GM13976 (cell line): ENCODE results near the gene CACNA1E.

ENCODE experiments used
- DNase-seq: peaks from one replicate; pipeline ENCODE4 v3.0.0; 2012; ENCODE audit warnings: low spot score
- CTCF ChIP-seq: IDR thresholded peaks from 2 replicates; pipeline ENCODE4 v1.5.1; 2012; ENCODE audit warnings: borderline replicate concordance, mild to moderate bottlenecking; ENCODE audit not compliant: insufficient read depth; ENCODE audit errors: extremely low read depth, missing control alignments, control extremely low read depth
- in situ Hi-C: fragments of 300-500 bp; cut with MboI; formaldehyde crosslinking; loops from one replicate; pipeline ENCODE4 v1.12.0; 2022; ENCODE audit warnings: low sequenced_read_pairs, mixed read lengths, inconsistent platforms; ENCODE audit not compliant: unreplicated experiment

CACNA1E gene

GRCh38 chr1:181776044-181776443 lies 292.7 kb downstream of the CACNA1E start:
- no peak for TF ChIP-seq CTCF
- in situ Hi-C loops, result no loop called here
- no peak for DNase-seq

- in situ Hi-C loops, result no loop called here
- TF ChIP-seq CTCF, result no peak
- DNase-seq, result no peak
Measured at GRCh38 chr1:181777286-181777685, 294.0 kb downstream of the CACNA1E start.

GRCh38 chr1:181777812-181778211 lies 294.5 kb downstream of the CACNA1E start:
- no peak for DNase-seq
- no peak for TF ChIP-seq CTCF
- in situ Hi-C loops, result no loop called here

- TF ChIP-seq CTCF, result no peak
- in situ Hi-C loops, result no loop called here
Measured at GRCh38 chr1:181778640-181779260, 295.4 kb downstream of the CACNA1E start.

GRCh38 chr1:181779343-181779742 lies 296.0 kb downstream of the CACNA1E start:
- TF ChIP-seq CTCF, result no peak
- in situ Hi-C loops, result no loop called here
- no peak for DNase-seq

More at GRCh38 chr1:181778640-181779260, 295.4 kb downstream of the CACNA1E start:
- DNase-seq, result no peak

- no peak for TF ChIP-seq CTCF
- in situ Hi-C loops, result no loop called here
- no peak for DNase-seq
Measured at GRCh38 chr1:181783208-181783607, 299.9 kb downstream of the CACNA1E start.
